ENCODE results near the gene ZNF599. TPM values are rescaled to one million over a fixed set of nuclear protein-coding genes. Genes with fewer than 3 reads are reported as not detected.

Gene ZNF599
- polyA plus RNA-seq, 1 donor (not counting 4 experiments of a cell fraction or from before 2014, with no cell fraction given): 3.6 TPM

- no peaks in the 10 kb centered on the region for H3K4me1 ChIP-seq (ENCODE audit: control insufficient read depth, extremely low read depth, insufficient read depth, low read length)
- DNase-seq (ENCODE audit: low read depth, low spot score) (no peak), FAIRE-seq (no peak)
- H3K79me2 ChIP-seq (ENCODE audit: control insufficient read depth, insufficient read depth, low read length): no peaks in the 10 kb centered on the region
- H3K36me3 ChIP-seq (ENCODE audit: control insufficient read depth in 2 of 2, extremely low read depth in 1 of 2, insufficient read depth in 2 of 2, low read length in 2 of 2): no peaks in the 10 kb centered on the region
- H3K27me3 ChIP-seq (ENCODE audit: control insufficient read depth, extremely low read depth, insufficient read depth, low read length): no peaks in the 10 kb centered on the region
- no peaks in the 10 kb centered on the region for H3K9me1 ChIP-seq (ENCODE audit: control insufficient read depth, extremely low read depth, insufficient read depth, low read length)
- H3K9ac ChIP-seq (ENCODE audit: control insufficient read depth, extremely low read depth, insufficient read depth, low read length): no peak overlapping the region
- H2AFZ ChIP-seq (ENCODE audit: control insufficient read depth, low read length): no peak overlapping the region
- H3K4me2 ChIP-seq (ENCODE audit: control insufficient read depth, extremely low read depth, insufficient read depth, low read depth, low read length): no peak overlapping the region
- H3K27ac ChIP-seq (ENCODE audit: control insufficient read depth, insufficient read depth, low read length): no peak overlapping the region
- no peak overlapping the region for H3K4me3 ChIP-seq (ENCODE audit: control insufficient read depth in 2 of 3, extremely low read depth in 1 of 3, insufficient read depth in 2 of 3, low read depth in 1 of 3, low read length in 3 of 3)
- no peak for TF ChIP-seq EZH2 (IDR thresholded peaks at IDR 0.05; ENCODE audit: low read length)
- no peak for TF ChIP-seq CTCF (optimal IDR thresholded peaks at IDR 0.05 in 1 of 3, IDR thresholded peaks at IDR 0.05 in 1 of 3, conservative IDR thresholded peaks at IDR 0.05 in 1 of 3; ENCODE audit: extremely low read depth in 1 of 3, insufficient read depth in 2 of 3, low read length in 3 of 3)
- H3K9me3 ChIP-seq (ENCODE audit: control insufficient read depth, low read depth, low read length): no peaks in the 10 kb centered on the region
- H4K20me1 ChIP-seq (ENCODE audit: control insufficient read depth, extremely low read depth, insufficient read depth, low read length): no peaks in the 10 kb centered on the region
- dilution Hi-C loops (cut with MboI; ENCODE audit: extremely low pct_ligation_motif_present, low sequenced_read_pairs): no loop called here
Observed at GRCh38 chr19:34778342-34778741, 5.3 kb upstream of the ZNF599 start.

DNA sequence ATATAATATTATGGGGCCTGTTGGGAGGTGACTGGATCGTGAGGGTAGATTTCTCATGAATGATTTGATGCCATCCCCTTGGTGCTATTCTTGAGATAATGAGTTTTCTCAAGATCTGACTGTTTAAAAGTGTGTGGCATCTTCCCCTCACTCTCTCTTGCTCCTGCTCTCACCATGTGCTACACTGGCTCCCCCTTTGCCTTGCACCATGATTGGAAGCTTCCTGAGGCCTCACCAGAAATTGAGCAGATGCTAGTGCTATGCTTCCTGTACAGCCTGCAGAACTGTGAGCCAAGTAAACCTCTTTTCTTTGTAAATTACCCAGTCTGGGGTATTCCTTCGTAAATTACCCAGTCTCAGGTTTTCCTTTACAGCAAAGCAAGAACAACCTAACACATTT lies 1.8 kb upstream of the ZNF599 start:
- FAIRE-seq (no peak), DNase-seq (ENCODE audit: low read depth, low spot score) (no peak)
- H3K9me1 ChIP-seq (ENCODE audit: control insufficient read depth, extremely low read depth, insufficient read depth, low read length): no peaks in the 10 kb centered on the region
- no peaks in the 10 kb centered on the region for H3K27me3 ChIP-seq (ENCODE audit: control insufficient read depth, extremely low read depth, insufficient read depth, low read length)
- no peak overlapping the region for H3K4me2 ChIP-seq (ENCODE audit: control insufficient read depth, extremely low read depth, insufficient read depth, low read depth, low read length)
- no peaks in the 10 kb centered on the region for H3K79me2 ChIP-seq (ENCODE audit: control insufficient read depth, insufficient read depth, low read length)
- dilution Hi-C loops (cut with MboI; ENCODE audit: extremely low pct_ligation_motif_present, low sequenced_read_pairs): no loop called here
- no peak overlapping the region for H3K4me3 ChIP-seq (ENCODE audit: control insufficient read depth in 2 of 3, extremely low read depth in 1 of 3, insufficient read depth in 2 of 3, low read depth in 1 of 3, low read length in 3 of 3)
- no peak overlapping the region for H3K9ac ChIP-seq (ENCODE audit: control insufficient read depth, extremely low read depth, insufficient read depth, low read length)
- H3K36me3 ChIP-seq (ENCODE audit: control insufficient read depth in 2 of 2, extremely low read depth in 1 of 2, insufficient read depth in 2 of 2, low read length in 2 of 2): no peaks in the 10 kb centered on the region
- H3K4me1 ChIP-seq (ENCODE audit: control insufficient read depth, extremely low read depth, insufficient read depth, low read length): no peaks in the 10 kb centered on the region
- H2AFZ ChIP-seq (ENCODE audit: control insufficient read depth, low read length): no peak overlapping the region
- no peaks in the 10 kb centered on the region for H4K20me1 ChIP-seq (ENCODE audit: control insufficient read depth, extremely low read depth, insufficient read depth, low read length)
- TF ChIP-seq CTCF (optimal IDR thresholded peaks at IDR 0.05 in 1 of 3, IDR thresholded peaks at IDR 0.05 in 1 of 3, conservative IDR thresholded peaks at IDR 0.05 in 1 of 3; ENCODE audit: extremely low read depth in 1 of 3, insufficient read depth in 2 of 3, low read length in 3 of 3) (no peak), EZH2 (IDR thresholded peaks at IDR 0.05; ENCODE audit: low read length) (no peak)
- H3K9me3 ChIP-seq (ENCODE audit: control insufficient read depth, low read depth, low read length): no peaks in the 10 kb centered on the region
- H3K27ac ChIP-seq (ENCODE audit: control insufficient read depth, insufficient read depth, low read length): no peak overlapping the region

Data from keratinocyte (primary cell).